GM18951 (cell line): ENCODE measurements around the gene RNU6-9.

Experiments
- POLR2A ChIP-seq: IDR thresholded peaks from 4 replicates; pipeline ENCODE4 v1.6.1; 2011; ENCODE audit warnings: mild to moderate bottlenecking; ENCODE audit not compliant: insufficient read length, insufficient read depth; ENCODE audit errors: extremely low read depth
- in situ Hi-C: fragments of 300-500 bp; cut with MboI; formaldehyde crosslinking; loops from one replicate; pipeline ENCODE4 v1.12.0; 2022; ENCODE audit warnings: low sequenced_read_pairs, mixed read lengths, inconsistent platforms; ENCODE audit not compliant: unreplicated experiment

Gene RNU6-9

DNA sequence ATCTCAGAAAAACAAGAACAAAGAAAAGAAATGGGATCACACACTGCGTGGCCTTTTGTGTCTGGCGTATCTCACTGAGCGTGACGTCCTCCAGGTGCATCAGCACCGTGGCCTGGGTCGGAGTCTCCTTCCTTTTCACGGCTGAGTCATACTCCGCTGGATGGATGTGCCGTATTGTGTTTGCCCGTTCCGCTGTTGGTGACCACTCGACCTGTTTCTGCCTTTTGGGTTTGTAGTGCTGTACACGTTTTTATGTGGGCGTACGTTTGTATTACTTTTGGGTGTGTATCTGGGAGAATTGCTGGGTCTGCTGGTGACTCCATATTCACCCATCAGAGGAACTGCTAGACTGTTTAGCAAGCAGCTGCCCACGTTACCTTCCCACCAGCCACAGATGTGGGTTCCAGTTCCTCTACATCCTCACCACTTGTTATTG, 44.0 kb downstream of the RNU6-9 start:
- TF ChIP-seq POLR2A, result no peak

DNA sequence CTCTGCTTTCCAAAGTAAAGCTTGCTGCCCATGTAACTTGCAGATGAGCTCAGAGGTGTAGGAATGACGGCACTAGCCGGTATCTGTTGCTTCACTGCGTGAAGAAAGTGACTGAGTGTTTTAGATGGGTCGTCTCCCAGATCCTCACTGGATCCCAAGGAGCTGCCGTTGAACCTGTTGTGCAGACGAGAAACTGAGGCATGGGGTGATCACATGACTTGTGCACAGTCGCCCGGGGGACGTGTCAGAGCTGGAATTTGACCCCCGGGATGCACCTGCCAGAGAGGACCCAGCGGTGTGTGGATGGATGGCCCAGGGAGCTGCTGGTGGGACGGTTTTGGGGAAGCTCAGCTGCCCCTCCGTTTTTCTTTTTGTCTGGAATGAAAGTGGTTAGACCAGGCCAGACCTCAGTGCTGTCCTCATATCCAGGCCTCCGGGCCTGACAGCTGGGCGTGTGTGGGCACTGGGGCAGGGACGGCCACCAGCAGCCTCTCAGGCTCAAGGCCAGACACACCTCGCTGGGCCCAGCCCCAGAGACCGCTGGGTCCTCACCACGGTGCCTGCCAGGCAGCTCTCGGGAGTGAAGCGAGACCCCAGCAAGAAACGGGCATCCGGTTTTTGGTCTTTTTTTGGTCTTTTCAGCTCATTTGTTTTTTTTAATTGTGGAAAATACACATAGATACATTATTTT, 45.1 kb downstream of the RNU6-9 start:
- TF ChIP-seq POLR2A, result no peak

More for the DNA sequence above, 44.0 kb downstream of the RNU6-9 start:
- in situ Hi-C loops, result no loop called here

DNA sequence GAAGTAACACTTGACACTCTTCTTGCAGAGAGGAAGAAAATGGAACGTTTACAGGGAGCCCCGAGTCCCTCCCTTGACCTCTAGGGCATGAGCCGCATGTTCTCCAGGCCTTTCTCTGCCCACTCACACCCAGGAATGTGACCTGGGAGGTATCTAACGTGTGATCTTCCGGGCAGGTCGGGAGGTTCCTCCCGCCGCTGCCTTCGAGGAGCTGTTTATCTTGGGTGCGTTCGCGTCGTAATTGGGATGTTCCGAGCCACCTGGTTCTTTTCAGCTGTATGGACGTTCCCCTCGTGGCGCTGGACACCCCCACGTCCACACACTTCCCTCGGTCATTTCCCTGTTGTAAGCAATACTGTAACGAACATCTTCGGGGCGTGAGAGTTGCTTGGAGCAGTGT, 46.2 kb downstream of the RNU6-9 start:
- in situ Hi-C loops, result no loop called here
- no peak for TF ChIP-seq POLR2A

More for the DNA sequence above, 45.1 kb downstream of the RNU6-9 start:
- in situ Hi-C loops, result no loop called here

DNA sequence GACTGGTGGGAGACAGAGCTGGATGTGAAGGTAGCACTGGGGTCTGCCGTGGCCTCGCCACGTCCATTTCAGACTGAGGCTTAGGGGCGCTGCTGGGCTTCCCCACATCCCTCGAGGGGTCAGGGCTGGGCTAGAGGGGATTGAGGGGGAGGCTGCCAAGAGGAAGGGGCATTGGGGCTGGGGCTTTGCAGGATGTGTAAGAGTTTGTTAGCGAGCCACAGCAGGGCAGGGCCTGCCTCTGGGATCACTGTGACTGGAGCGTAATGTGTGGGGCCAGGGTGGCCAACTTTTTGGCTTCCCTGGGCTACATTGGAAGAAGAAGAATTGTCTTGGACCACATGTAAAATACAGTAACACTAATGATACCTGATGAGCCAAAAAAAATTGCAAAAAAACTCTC, 46.6 kb downstream of the RNU6-9 start:
- in situ Hi-C loops, result no loop called here
- TF ChIP-seq POLR2A, result no peak

DNA sequence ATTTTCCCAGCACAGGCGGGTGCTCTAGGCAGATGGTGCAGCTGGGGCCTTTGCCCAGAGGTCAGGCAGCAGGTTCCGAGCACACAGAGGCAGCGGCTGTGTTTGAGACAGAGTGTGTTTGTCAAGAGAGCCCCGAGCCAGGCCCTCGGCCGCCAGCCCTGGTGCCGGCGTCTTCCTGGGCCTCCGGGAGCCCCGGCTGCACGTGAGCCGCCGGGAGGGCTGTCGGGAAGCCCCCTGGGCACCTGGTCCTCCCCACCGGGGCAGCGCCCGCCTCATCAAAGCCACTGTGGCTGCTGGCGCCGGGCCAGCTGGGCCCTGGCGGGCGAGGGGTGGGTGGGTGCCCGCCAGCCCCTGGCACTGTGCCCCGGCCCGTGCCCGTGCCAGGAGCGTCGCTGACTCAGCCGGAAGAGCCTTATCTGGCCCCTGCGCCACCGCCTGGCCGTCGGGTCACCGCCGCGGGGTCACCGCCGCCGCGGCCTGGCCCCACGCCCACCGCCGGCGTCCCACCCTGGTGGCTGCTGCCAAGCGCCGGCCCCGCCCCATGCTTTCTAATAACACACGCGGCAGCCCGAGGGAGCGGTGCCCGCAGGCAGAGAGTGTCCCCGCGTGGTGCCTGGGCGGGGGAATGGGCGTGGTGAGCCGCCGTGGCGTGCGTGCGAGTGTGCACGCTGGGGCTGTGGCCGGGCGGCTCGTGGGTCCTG, 47.5 kb downstream of the RNU6-9 start:
- in situ Hi-C loops, result no loop called here
- no peak for TF ChIP-seq POLR2A

DNA sequence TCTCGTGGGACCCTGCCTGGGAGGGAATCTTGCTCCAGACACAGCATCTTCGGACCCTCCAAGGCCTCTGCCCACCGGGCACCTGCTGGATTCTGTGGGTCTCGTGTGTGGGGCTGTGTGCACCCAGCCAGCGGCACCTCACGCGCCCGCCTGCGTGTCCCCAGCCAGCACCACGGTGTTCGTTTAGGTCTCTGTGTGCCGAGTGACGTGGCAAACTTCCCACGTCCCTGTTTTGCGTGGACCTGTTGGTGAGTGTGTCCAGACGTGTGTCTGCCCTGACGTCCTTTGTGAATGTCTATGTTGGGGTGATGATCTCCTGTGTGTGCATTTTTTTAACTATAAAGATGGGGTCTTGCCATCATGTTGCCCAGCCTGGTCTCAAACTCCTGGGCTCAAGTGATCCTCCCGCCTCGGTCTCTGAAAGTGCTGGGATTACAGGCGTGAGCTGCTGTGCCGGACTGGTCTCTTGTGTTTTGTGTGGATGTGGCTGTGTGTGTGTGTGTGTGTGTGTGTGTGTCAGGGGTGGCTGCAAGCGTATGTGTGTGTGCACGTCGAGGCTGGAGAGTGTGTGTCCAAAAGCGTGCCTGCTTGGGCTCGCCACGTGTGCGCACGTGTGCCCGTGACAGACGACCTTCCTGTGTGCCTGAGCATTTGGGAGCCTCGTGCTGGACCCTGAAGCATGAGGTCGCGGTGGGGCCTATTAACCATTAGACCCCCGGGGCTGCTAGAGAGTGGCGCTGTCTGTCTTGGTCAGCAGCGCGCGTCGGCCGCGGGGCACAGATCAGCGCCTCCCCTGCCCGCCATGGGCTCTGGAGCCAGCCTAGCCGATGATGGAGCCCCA, 48.2 kb downstream of the RNU6-9 start:
- in situ Hi-C loops, result no loop called here
- TF ChIP-seq POLR2A, result no peak

DNA sequence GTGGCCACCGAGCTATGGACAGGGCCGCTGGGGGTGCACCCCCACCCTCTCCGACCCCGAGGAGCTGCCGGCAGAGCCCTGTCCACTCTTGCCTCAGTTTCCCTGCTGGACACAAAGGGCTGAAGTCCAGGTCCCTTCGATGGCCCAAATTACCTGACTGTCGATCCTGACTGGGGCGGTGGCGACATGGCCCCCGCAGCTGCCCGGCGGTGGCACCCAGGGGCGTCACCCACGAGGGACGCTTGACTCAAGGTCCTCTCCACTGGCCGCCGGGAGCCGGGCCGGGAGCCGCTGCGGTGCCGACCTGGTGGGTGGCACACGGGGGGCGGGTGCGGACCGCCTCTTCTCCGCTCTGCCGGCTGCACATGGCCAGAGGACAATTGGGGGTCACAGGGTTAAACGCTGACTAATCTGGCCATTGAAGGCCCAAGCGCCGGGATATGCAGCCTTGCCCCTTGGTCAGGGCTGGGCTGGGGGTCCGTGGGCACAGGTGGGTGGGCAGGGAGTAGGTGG, 48.9 kb downstream of the RNU6-9 start:
- TF ChIP-seq POLR2A, result no peak
- in situ Hi-C loops, result no loop called here
